ENCODE results near the gene SURF4. TPM values are rescaled to one million over a fixed set of nuclear protein-coding genes. Genes with fewer than 3 reads are reported as not detected.

SURF4 gene
- total RNA-seq, 1 experiment from 2014 or later, result 134 TPM

DNA sequence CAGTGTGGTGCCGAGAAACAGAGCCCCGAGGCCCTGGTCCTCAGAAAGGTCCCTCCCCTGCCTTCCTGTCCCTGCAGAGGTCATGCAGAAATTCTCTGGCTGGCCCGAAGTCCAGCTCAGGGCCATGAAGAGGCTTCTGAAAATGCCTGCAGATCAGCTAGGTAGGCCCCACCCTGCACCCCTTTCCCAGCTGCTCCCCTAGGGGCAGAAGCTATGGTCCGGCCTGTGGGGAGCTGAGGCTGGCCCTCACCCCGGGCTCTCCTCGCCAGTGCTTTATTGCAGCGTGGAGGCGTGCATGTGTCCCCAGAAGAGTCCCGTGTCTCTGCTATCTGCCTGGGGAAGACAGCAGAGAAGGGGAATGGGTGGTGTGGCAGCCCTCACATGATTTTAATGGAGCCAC is 22.0 kb upstream of the SURF4 start (continued):
- TF ChIP-seq, protein P1, sequence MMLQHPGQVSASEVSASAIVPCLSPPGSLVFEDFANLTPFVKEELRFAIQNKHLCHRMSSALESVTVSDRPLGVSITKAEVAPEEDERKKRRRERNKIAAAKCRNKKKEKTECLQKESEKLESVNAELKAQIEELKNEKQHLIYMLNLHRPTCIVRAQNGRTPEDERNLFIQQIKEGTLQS (IDR thresholded peaks at IDR 0.05), result no peak

DNA sequence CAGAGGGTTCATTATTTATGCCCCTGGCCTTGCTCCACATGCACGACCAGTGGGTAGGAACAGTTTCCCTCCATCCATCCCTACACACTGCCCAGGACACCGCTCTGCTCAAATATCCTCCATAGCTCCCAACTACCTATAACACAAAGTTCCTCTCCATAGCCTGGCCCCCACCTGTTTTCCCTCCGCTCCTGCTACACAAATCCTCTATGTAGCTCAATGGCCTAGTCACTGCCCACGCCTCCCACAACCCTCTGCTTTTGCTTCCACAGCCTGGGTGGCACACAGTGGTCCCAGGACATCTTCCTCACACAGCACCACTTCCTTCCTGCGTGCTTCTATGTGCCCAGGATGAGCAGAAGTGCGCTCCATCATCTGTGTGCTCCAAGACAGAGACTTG is 21.5 kb upstream of the SURF4 start:
- H4K20me1 ChIP-seq (ENCODE audit: insufficient read depth), result no peaks in the 10 kb centered on the region
- no peaks in the 10 kb centered on the region for H3K36me3 ChIP-seq (ENCODE audit: control insufficient read depth in 1 of 2, insufficient read depth in 2 of 2, low read length in 2 of 2)
- BruUV-seq (replicated peaks), result no TSS peak
- intact Hi-C loops (cut with micrococcal nuclease), result no loop called here
- ChIA-PET RAD21 (ENCODE audit: low non-redundant PET in 1 of 2, low total read pairs in 2 of 2, uncharacterized antibody in 2 of 2, unreplicated experiment in 2 of 2) (no interaction called here), CTCF (interaction anchor here (1.4 kb wide), 1 partner anchor 81 kb away, joined by 3 read pairs; the partner anchor contains the start of gene SLC2A6), POLR2A (no interaction called here)
- H3K4me2 ChIP-seq (ENCODE audit: low read length), result no peak overlapping the region
- DNase-seq (ENCODE audit: low read depth, low spot score) (no peak), ATAC-seq (no peak; the same call in 1 of the 2 replicates)
- 0 out of 2 replicates have a peak, but pooled peaks cover 2% of the 10 kb centered on the region for H3K27me3 ChIP-seq (ENCODE audit: insufficient read depth, low read length)
- no peaks in the 10 kb centered on the region for H3K9me2 ChIP-seq (ENCODE audit: insufficient read depth)
- no peak overlapping the region for H3K9ac ChIP-seq (ENCODE audit: low read length)
- no peaks in the 10 kb centered on the region for H3K9me3 ChIP-seq (ENCODE audit: control insufficient read depth in 1 of 2, insufficient read depth in 1 of 2, low read depth in 1 of 2, low read length in 2 of 2)
- no peaks in the 10 kb centered on the region for H3K79me2 ChIP-seq (ENCODE audit: insufficient read depth, low read length)
- no peak overlapping the region for H3K4me3 ChIP-seq (replicated peaks in 1 of 2; ENCODE audit: low read depth in 1 of 2, low read length in 2 of 2)
- H2AFZ ChIP-seq (ENCODE audit: low read depth, low read length, poor library complexity, severe bottlenecking), result no peak overlapping the region
- H3K27ac ChIP-seq (ENCODE audit: low read depth, low read length), result no peak overlapping the region
- no peaks in the 10 kb centered on the region for H3K4me1 ChIP-seq (ENCODE audit: control insufficient read depth in 1 of 2, insufficient read depth in 2 of 2, low read length in 2 of 2)
- TF ChIP-seq, protein P2, sequence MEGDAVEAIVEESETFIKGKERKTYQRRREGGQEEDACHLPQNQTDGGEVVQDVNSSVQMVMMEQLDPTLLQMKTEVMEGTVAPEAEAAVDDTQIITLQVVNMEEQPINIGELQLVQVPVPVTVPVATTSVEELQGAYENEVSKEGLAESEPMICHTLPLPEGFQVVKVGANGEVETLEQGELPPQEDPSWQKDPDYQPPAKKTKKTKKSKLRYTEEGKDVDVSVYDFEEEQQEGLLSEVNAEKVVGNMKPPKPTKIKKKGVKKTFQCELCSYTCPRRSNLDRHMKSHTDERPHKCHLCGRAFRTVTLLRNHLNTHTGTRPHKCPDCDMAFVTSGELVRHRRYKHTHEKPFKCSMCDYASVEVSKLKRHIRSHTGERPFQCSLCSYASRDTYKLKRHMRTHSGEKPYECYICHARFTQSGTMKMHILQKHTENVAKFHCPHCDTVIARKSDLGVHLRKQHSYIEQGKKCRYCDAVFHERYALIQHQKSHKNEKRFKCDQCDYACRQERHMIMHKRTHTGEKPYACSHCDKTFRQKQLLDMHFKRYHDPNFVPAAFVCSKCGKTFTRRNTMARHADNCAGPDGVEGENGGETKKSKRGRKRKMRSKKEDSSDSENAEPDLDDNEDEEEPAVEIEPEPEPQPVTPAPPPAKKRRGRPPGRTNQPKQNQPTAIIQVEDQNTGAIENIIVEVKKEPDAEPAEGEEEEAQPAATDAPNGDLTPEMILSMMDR (IDR thresholded peaks at IDR 0.05 in 2 of 3, conservative IDR thresholded peaks at IDR 0.05 in 1 of 3; ENCODE audit: borderline replicate concordance in 1 of 3, insufficient read depth in 1 of 3, low read depth in 2 of 3, low read length in 2 of 3), result no peak
- TF ChIP-seq EGR1 (IDR thresholded peaks at IDR 0.05; ENCODE audit: low read depth) (no peak), EZH2phosphoT487 (IDR thresholded peaks at IDR 0.05; ENCODE audit: borderline replicate concordance) (no peak), POLR2A (IDR thresholded peaks at IDR 0.05; ENCODE audit: borderline replicate concordance, extremely low read depth, insufficient read depth, insufficient read length) (no peak), CBX3 (IDR thresholded peaks at IDR 0.05; ENCODE audit: low read depth) (no peak), SP1 (IDR thresholded peaks at IDR 0.05; ENCODE audit: low read depth) (no peak), ELF1 (IDR thresholded peaks at IDR 0.05; ENCODE audit: borderline replicate concordance, low read depth) (no peak), ZNF274 (IDR thresholded peaks at IDR 0.05; ENCODE audit: low read depth, low read length) (no peak), ZFX (IDR thresholded peaks at IDR 0.05) (no peak), CEBPB (IDR thresholded peaks at IDR 0.05; ENCODE audit: low read depth) (no peak), POLR2AphosphoS5 (IDR thresholded peaks at IDR 0.05; ENCODE audit: low read depth, low read length) (no peak), YY1 (IDR thresholded peaks at IDR 0.05; ENCODE audit: extremely low read depth, insufficient replicate concordance, low read depth, low read length) (no peak), JUND (IDR thresholded peaks at IDR 0.05) (no peak), SRF (IDR thresholded peaks at IDR 0.05; ENCODE audit: low read depth) (no peak), RAD21 (IDR thresholded peaks at IDR 0.05; ENCODE audit: low read depth) (no peak)
- TF ChIP-seq, protein P3, sequence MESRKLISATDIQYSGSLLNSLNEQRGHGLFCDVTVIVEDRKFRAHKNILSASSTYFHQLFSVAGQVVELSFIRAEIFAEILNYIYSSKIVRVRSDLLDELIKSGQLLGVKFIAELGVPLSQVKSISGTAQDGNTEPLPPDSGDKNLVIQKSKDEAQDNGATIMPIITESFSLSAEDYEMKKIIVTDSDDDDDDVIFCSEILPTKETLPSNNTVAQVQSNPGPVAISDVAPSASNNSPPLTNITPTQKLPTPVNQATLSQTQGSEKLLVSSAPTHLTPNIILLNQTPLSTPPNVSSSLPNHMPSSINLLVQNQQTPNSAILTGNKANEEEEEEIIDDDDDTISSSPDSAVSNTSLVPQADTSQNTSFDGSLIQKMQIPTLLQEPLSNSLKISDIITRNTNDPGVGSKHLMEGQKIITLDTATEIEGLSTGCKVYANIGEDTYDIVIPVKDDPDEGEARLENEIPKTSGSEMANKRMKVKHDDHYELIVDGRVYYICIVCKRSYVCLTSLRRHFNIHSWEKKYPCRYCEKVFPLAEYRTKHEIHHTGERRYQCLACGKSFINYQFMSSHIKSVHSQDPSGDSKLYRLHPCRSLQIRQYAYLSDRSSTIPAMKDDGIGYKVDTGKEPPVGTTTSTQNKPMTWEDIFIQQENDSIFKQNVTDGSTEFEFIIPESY (IDR thresholded peaks at IDR 0.05; ENCODE audit: extremely low read depth, insufficient replicate concordance, low read length), result no peak
- TF ChIP-seq, protein P4, sequence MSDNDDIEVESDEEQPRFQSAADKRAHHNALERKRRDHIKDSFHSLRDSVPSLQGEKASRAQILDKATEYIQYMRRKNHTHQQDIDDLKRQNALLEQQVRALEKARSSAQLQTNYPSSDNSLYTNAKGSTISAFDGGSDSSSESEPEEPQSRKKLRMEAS (IDR thresholded peaks at IDR 0.05), result no peak
- TF ChIP-seq, protein P1 (IDR thresholded peaks at IDR 0.05), result no peak
- TF ChIP-seq, protein P5, sequence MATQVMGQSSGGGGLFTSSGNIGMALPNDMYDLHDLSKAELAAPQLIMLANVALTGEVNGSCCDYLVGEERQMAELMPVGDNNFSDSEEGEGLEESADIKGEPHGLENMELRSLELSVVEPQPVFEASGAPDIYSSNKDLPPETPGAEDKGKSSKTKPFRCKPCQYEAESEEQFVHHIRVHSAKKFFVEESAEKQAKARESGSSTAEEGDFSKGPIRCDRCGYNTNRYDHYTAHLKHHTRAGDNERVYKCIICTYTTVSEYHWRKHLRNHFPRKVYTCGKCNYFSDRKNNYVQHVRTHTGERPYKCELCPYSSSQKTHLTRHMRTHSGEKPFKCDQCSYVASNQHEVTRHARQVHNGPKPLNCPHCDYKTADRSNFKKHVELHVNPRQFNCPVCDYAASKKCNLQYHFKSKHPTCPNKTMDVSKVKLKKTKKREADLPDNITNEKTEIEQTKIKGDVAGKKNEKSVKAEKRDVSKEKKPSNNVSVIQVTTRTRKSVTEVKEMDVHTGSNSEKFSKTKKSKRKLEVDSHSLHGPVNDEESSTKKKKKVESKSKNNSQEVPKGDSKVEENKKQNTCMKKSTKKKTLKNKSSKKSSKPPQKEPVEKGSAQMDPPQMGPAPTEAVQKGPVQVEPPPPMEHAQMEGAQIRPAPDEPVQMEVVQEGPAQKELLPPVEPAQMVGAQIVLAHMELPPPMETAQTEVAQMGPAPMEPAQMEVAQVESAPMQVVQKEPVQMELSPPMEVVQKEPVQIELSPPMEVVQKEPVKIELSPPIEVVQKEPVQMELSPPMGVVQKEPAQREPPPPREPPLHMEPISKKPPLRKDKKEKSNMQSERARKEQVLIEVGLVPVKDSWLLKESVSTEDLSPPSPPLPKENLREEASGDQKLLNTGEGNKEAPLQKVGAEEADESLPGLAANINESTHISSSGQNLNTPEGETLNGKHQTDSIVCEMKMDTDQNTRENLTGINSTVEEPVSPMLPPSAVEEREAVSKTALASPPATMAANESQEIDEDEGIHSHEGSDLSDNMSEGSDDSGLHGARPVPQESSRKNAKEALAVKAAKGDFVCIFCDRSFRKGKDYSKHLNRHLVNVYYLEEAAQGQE (IDR thresholded peaks at IDR 0.05; ENCODE audit: low read depth), result no peak

Measured in HCT116 (cell line).